ENCODE measurements around the gene C1orf50.

C1orf50 gene

GRCh38 chr1:42742141-42742540, 24.9 kb upstream of the C1orf50 start:
- no peak overlapping the region for H2AFZ ChIP-seq (ENCODE audit: low read depth)
- H3K27me3 ChIP-seq (ENCODE audit: insufficient read depth, low read depth), result no peaks in the 10 kb centered on the region
- no peaks in the 10 kb centered on the region for H4K20me1 ChIP-seq (ENCODE audit: insufficient read depth)
- TF ChIP-seq CTCF (conservative IDR thresholded peaks at IDR 0.05; ENCODE audit: low read depth, low read length), result no peak
- no peak overlapping the region for H3K9ac ChIP-seq
- no peaks in the 10 kb centered on the region for H3K79me2 ChIP-seq (ENCODE audit: insufficient read depth, low read depth)
- no peaks in the 10 kb centered on the region for H3K36me3 ChIP-seq (ENCODE audit: insufficient read depth)
- H3K4me1 ChIP-seq (ENCODE audit: low read depth, poor library complexity, severe bottlenecking), result peaks cover 2% of the 10 kb centered on the region
- H3K4me3 ChIP-seq (IDR thresholded peaks at IDR 0.05; ENCODE audit: insufficient read depth, low read depth, low read length), result no peak overlapping the region
- H3K4me2 ChIP-seq, result no peak overlapping the region
- H3K27ac ChIP-seq, result no peak overlapping the region

- Histone ChIP-seq H3K79me2 (ENCODE audit: insufficient read depth, low read depth) (no peaks in the 10 kb centered on the region), H3K4me1 (ENCODE audit: low read depth, poor library complexity, severe bottlenecking) (no peaks in the 10 kb centered on the region), H3K27ac (no peak overlapping the region), H2AFZ (ENCODE audit: low read depth) (no peak overlapping the region), H3K27me3 (ENCODE audit: insufficient read depth, low read depth) (no peaks in the 10 kb centered on the region), H3K9ac (no peak overlapping the region), H3K4me2 (no peak overlapping the region), H3K36me3 (ENCODE audit: insufficient read depth) (no peaks in the 10 kb centered on the region), H4K20me1 (ENCODE audit: insufficient read depth) (no peaks in the 10 kb centered on the region), H3K4me3 (IDR thresholded peaks at IDR 0.05; ENCODE audit: insufficient read depth, low read depth, low read length) (no peak overlapping the region)
- TF ChIP-seq CTCF (conservative IDR thresholded peaks at IDR 0.05; ENCODE audit: low read depth, low read length), result no peak
These were observed 24.3 kb upstream of the C1orf50 start for GRCh38 chr1:42742617-42743316.

DNA sequence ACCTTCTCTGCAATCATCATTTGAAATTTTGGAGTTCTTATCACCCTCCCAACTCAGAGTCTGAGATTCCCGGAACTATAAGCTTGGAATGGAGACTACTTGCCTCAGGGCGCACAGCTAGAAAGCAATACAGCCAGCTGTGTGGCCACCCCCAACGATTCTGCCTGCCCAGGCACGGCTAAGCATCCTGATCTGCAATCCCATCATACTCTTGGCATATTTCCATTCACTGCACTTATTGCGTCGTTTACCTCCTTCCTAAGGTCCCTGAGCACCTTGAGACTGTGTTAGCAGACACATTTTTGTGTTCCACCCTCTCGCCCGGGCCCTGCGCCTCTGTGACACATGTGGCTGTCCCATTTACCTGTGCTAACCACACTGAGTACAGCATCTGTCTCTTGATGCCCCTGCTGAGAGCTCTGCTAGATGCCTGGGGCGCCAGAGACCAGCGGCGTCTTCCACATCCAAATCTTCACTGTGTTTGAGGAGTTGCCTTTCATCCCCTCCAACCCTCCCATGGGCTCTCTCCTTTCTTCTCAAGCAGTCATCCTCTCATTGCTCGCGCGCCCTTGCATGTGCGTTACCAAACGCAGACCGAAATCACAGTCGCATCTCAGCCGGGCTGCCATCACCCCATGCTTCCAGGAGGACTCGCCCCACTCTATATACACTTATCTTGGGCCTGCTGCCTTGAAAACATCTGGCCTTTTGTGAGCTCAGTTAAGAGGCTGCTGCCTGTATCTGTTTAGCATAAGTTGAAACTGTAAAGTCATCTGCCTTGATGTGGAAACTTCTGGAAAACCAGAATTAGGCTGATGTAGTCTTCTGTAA, 23.5 kb upstream of the C1orf50 start:
- no peaks in the 10 kb centered on the region for H4K20me1 ChIP-seq (ENCODE audit: insufficient read depth)
- no peaks in the 10 kb centered on the region for H3K4me1 ChIP-seq (ENCODE audit: low read depth, poor library complexity, severe bottlenecking)
- no peak overlapping the region for H3K27ac ChIP-seq
- no peak overlapping the region for H3K4me2 ChIP-seq
- no peak for TF ChIP-seq CTCF (conservative IDR thresholded peaks at IDR 0.05; ENCODE audit: low read depth, low read length)
- no peak overlapping the region for H3K9ac ChIP-seq
- no peak overlapping the region for H3K4me3 ChIP-seq (IDR thresholded peaks at IDR 0.05; ENCODE audit: insufficient read depth, low read depth, low read length)
- no peaks in the 10 kb centered on the region for H3K79me2 ChIP-seq (ENCODE audit: insufficient read depth, low read depth)
- no peaks in the 10 kb centered on the region for H3K27me3 ChIP-seq (ENCODE audit: insufficient read depth, low read depth)
- H3K36me3 ChIP-seq (ENCODE audit: insufficient read depth), result no peaks in the 10 kb centered on the region
- no peak overlapping the region for H2AFZ ChIP-seq (ENCODE audit: low read depth)

GRCh38 chr1:42744148-42744413, 23.0 kb upstream of the C1orf50 start:
- Histone ChIP-seq H3K9ac (no peak overlapping the region), H3K4me1 (ENCODE audit: low read depth, poor library complexity, severe bottlenecking) (no peaks in the 10 kb centered on the region), H2AFZ (ENCODE audit: low read depth) (no peak overlapping the region), H3K4me3 (IDR thresholded peaks at IDR 0.05; ENCODE audit: insufficient read depth, low read depth, low read length) (no peak overlapping the region), H4K20me1 (ENCODE audit: insufficient read depth) (no peaks in the 10 kb centered on the region), H3K4me2 (no peak overlapping the region), H3K79me2 (ENCODE audit: insufficient read depth, low read depth) (no peaks in the 10 kb centered on the region), H3K27me3 (ENCODE audit: insufficient read depth, low read depth) (no peaks in the 10 kb centered on the region), H3K27ac (no peak overlapping the region), H3K36me3 (ENCODE audit: insufficient read depth) (no peaks in the 10 kb centered on the region)
- no peak for TF ChIP-seq CTCF (conservative IDR thresholded peaks at IDR 0.05; ENCODE audit: low read depth, low read length)

Data from KMS-11 (cell line).